Fibroblast of skin of right biceps (primary cell): ENCODE results near the gene NR1H2.
"Not testable (repeated sequence)": the region's sequence is repeated elsewhere in the genome, so short reads cannot be mapped to it uniquely, and the experiment has no call there.

Experiments used
- DNase-seq: peaks from one replicate; pipeline ENCODE4 v3.0.0-alpha.2; 2013

NR1H2 gene

GRCh38 chr19:50347089-50347581, 29.1 kb upstream of the NR1H2 start:
- not testable (repeated sequence) for DNase-seq

- DNase-seq = no peak
Observed at GRCh38 chr19:50349277-50350057, 26.8 kb upstream of the NR1H2 start.

- no peak for DNase-seq
Observed at GRCh38 chr19:50352242-50352641, 24.0 kb upstream of the NR1H2 start.

DNA sequence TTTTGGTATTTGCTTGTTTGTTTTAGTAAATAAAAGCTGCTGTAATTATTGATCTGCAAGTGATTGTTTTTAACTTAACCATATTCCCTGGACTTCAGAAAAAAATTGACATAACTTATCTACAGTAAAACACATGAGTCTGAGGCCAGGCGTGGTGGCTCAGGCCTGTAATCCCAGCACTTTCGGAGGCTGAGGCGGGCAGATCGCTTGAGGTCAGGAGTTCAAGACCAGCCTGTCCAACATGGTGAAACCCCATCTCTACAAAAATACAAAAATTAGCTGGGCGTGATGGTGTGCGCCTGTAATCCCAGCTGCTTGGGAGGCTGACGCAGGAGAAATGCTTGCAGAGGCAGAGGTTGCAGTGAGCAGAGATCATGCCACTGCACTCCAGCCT, 22.8 kb upstream of the NR1H2 start:
- DNase-seq = not testable (repeated sequence)

- DNase-seq = no peak
Observed at GRCh38 chr19:50356691-50357177, 19.5 kb upstream of the NR1H2 start.

- peak; percentile 56 for DNase-seq
Observed at GRCh38 chr19:50357178-50358100, 18.8 kb upstream of the NR1H2 start.

DNA sequence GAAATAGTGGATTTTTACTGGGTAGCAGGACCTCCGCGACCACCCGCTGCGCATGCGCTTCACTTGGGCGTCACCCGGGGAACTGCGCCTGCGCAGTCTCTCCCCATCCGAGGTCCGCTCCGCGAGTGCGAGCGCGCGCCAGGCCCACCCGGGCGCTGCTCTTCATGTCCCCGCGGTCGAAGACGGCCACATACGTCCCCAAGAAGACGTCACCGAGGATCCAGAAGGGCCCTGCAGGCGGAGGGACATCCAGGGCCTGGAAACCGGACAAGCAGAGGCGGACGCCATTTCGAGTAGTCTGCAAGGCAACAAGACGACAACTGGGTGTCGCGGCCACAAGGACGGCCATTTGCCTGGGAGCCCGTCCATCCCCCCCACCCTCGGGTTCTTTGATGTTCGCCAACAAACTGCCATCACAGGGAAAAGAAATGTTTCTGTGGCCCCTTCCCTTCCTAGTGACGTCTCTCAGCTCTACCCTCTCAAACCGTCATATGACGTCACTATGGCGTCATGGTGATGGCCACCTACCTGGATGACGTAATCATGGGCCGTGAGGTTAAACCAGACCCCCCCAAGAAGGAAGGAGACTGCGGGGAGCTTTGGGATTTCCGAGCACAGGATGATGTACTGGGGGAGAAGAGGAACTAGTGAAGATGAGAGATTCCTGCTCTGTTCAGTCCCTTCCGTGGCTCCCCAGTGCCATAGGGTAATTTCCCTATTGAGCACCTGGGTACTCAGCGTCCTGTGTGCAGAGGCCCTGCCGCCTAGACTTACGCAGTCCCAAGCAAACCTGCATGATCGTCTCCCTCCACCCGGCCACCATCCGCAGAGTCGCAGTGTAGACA, 17.6 kb upstream of the NR1H2 start:
- DNase-seq = peak; percentile 56

- no peak for DNase-seq
Observed at GRCh38 chr19:50359328-50359818, 16.9 kb upstream of the NR1H2 start.

- DNase-seq = no peak
Observed at GRCh38 chr19:50361290-50362029, 14.8 kb upstream of the NR1H2 start.

DNA sequence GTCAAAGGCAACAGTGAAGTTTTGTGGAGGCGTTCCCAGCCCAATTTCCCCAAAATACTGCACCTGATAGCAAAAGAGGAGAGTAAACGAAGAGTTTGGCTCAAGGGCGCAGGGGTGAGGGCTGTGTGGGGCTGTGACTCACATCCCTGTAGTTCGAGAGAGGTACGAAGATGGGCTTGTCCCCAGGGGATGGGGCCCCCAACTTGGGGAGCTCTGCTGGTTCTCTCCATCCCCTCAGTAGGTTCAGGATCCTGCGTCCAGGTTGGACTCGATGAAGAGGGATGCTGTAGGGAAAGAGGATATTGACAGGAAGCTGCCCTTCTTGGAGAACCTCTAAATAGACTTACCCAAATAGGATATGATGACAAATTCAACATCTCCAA, 14.2 kb upstream of the NR1H2 start:
- no peak for DNase-seq

- DNase-seq = no peak
Observed at GRCh38 chr19:50362656-50363424, 13.4 kb upstream of the NR1H2 start.

GRCh38 chr19:50365434-50366306, 10.6 kb upstream of the NR1H2 start, which contains the start of gene NAPSA:
TSS of gene NAPSA (minus strand) at chr19:50365639. CDS start at chr19:50365621, 18 bp downstream.
- no peak for DNase-seq

DNA sequence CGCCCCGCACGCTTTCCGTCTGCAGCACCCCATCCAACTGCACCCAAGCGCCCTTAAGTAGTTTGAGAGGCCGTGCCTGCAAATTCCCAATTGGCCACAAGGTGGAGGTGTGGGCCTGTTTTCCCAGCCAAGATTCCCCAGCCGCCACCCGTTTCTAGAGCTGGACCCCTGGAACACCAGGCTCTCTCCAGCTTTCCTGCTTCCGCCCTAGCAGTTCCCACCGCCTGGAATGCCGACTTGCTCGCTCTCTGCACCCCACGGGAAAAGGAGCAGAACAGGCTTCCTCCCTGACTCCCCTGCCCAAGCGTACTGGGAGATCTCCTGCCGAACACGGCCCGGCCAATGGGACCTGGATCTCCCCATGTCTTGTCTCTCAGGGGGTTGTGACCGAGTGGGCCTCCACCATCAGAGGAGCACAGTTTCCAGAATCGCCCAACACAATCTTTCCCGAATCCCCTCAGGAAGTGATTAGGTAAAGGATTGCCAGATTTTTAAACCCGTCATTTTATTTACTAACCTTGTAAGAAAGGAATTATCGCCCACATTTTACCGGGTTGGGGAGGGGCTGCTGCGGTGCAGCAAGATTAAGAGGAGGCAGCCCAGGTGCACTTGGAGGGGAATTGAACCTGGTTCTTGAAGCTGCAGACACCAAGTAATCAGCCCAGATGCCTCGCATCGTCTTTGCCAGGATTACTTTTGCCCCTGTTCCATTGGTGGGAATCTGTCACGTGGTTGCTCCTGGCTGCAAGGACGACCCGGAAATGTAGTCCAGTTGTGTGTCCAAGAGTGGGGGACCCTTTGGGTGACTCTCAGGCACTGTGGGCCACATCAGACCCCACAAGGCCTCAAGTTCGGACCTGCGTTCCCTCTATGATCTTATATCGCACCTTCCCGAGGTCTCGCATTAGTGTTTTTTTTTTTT, 7.3 kb upstream of the NR1H2 start:
- peak; percentile 87 for DNase-seq

- DNase-seq = no peak
Observed at GRCh38 chr19:50371914-50372475, 4.3 kb upstream of the NR1H2 start.

DNA sequence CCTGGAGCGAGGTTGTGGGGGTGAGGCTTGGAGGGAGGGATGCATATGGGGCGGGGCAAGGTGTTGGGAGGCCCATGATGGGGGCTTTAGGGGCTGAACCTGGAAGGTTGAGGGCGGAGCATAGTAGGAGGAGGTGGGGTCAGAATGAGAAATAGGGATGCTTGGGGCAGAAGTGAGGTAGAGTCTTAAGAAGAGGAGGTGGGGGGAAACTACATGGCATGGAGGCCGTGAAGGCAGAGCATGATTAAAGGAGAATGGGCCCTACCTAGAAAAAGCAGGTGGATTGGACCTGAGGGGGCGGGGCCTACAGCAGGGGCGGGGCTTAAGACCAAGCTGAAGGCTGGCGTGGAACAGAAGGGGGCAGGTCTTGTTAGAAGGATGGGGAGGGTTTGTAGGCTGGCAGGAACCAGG, 799 bp downstream of the NR1H2 start:
- DNase-seq = no peak

GRCh38 chr19:50377517-50377916, 1.3 kb downstream of the NR1H2 start:
- DNase-seq = no peak

DNA sequence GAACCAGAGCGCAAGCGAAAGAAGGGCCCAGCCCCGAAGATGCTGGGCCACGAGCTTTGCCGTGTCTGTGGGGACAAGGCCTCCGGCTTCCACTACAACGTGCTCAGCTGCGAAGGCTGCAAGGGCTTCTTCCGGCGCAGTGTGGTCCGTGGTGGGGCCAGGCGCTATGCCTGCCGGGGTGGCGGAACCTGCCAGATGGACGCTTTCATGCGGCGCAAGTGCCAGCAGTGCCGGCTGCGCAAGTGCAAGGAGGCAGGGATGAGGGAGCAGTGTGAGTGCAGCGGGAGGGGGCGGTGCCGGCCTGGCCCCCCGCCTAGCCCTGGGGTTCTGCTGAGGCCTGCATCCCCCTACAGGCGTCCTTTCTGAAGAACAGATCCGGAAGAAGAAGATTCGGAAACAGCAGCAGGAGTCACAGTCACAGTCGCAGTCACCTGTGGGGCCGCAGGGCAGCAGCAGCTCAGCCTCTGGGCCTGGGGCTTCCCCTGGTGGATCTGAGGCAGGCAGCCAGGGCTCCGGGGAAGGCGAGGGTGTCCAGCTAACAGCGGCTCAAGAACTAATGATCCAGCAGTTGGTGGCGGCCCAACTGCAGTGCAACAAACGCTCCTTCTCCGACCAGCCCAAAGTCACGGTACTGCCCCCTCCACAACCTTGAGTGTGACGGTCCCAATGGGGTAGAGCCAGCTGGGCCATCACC, 2.1 kb downstream of the NR1H2 start:
- no peak for DNase-seq

GRCh38 chr19:50378863-50379236, 2.6 kb downstream of the NR1H2 start:
- DNase-seq = no peak
